Hematopoietic multipotent progenitor cell (in vitro differentiated cells): ENCODE measurements around the gene GALNT18. TPM values are rescaled to one million over a fixed set of nuclear protein-coding genes. Genes with fewer than 3 reads are reported as not detected.
A peak's percentile ranks its signal among the peaks of the same experiment; 100 is the strongest.

ENCODE experiments used
- DNase-seq, 3 donors: peaks; one replicate each; pipeline ENCODE4 v3.0.0-alpha.2; 2011 to 2015; ENCODE audit warnings: low read depth in 2 of 3, low spot score in 2 of 3
- total RNA-seq: library from RNA; depleted of rRNA; stranded (reverse); fragments of >200 nt; gene quantifications from one replicate; pipeline ENCODE4 v1.2.3, GENCODE V29; 2012

Gene GALNT18
- total RNA-seq, 1 donor, result 0.54 TPM

GRCh38 chr11:11626128-11626527 lies 4.3 kb upstream of the GALNT18 start:
- no peak for DNase-seq

- no peak for DNase-seq
Observed at GRCh38 chr11:11624926-11625325, 3.1 kb upstream of the GALNT18 start.

GRCh38 chr11:11624204-11624603 lies 2.4 kb upstream of the GALNT18 start:
- DNase-seq, result no peak

- DNase-seq, result no peak
Observed at GRCh38 chr11:11622772-11623171, 967 bp upstream of the GALNT18 start.

GRCh38 chr11:11622340-11622706 lies 518 bp upstream of the GALNT18 start:
- DNase-seq, result no peak

GRCh38 chr11:11620921-11621572 lies 758 bp downstream of the GALNT18 start:
- peak in 2 of 3 donors; percentile 50 to 51 for DNase-seq

- DNase-seq, result no peak
Observed at GRCh38 chr11:11620173-11620920, 1.5 kb downstream of the GALNT18 start.

- no peak for DNase-seq
Observed at GRCh38 chr11:11618973-11619435, 2.8 kb downstream of the GALNT18 start.

- no peak for DNase-seq
Observed at GRCh38 chr11:11615086-11615485, 6.7 kb downstream of the GALNT18 start.

GRCh38 chr11:11612439-11612838 lies 9.4 kb downstream of the GALNT18 start:
- DNase-seq, result no peak

GRCh38 chr11:11611381-11611780 lies 10.4 kb downstream of the GALNT18 start:
- DNase-seq, result no peak

GRCh38 chr11:11608783-11609232 lies 13.0 kb downstream of the GALNT18 start:
- DNase-seq, result no peak

GRCh38 chr11:11607772-11608171 lies 14.0 kb downstream of the GALNT18 start:
- no peak for DNase-seq

- DNase-seq, result no peak
Observed at GRCh38 chr11:11605821-11606450, 15.9 kb downstream of the GALNT18 start.

GRCh38 chr11:11605181-11605580 lies 16.6 kb downstream of the GALNT18 start:
- no peak for DNase-seq

- DNase-seq, result no peak
Observed at GRCh38 chr11:11604370-11604990, 17.3 kb downstream of the GALNT18 start.

GRCh38 chr11:11602011-11602410 lies 19.8 kb downstream of the GALNT18 start:
- DNase-seq, result no peak

- no peak for DNase-seq
Observed at GRCh38 chr11:11600288-11600687, 21.5 kb downstream of the GALNT18 start.

- DNase-seq, result no peak
Observed at GRCh38 chr11:11598243-11598642, 23.6 kb downstream of the GALNT18 start.

GRCh38 chr11:11594162-11594561 lies 27.6 kb downstream of the GALNT18 start:
- no peak for DNase-seq

- DNase-seq, result no peak
Observed at GRCh38 chr11:11592146-11592684, 29.6 kb downstream of the GALNT18 start.
